Measurements from ENCODE around the gene ZMYND19.

DNA sequence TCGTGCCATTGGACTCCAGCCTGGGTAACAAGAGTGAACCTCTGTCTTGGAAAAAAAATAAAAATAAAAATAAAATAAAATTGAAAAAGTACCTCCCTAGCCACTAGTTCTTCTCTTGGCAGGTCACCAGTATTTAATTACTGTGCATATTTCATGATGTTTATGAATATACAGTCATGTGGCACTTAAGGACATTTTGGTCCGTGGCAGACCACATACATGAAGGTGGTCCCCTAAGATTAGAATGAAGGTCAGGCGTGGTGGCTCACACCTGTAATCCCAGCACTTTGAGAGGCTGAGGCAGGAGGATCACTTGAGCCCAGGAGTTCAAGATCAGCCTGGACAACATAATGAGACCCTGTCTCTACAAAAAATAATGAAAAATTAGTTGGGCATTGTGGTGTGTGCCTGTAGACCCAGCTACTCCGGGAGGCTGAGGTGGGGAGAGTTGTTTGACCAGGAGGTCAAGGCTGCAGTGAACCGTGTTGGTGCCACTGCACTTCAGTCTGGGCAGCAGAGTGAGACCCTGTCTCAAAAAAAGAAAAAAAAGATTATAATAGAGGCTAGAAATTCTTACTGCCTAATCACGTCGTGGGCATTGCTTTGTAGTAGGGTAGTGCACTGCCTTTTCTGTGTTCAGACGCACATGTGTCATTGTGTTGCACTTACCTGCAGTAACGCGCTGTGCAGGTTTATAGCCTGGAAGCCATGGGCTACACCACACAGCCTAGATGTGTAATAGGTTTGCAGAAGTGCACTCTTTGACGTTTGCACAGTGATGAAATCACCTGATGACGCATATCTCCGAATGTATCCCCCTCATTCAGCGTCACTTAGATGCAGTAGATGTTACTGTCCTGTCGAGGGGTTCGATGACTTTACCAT, 41.3 kb upstream of the ZMYND19 start:
- TF ChIP-seq, protein P1, sequence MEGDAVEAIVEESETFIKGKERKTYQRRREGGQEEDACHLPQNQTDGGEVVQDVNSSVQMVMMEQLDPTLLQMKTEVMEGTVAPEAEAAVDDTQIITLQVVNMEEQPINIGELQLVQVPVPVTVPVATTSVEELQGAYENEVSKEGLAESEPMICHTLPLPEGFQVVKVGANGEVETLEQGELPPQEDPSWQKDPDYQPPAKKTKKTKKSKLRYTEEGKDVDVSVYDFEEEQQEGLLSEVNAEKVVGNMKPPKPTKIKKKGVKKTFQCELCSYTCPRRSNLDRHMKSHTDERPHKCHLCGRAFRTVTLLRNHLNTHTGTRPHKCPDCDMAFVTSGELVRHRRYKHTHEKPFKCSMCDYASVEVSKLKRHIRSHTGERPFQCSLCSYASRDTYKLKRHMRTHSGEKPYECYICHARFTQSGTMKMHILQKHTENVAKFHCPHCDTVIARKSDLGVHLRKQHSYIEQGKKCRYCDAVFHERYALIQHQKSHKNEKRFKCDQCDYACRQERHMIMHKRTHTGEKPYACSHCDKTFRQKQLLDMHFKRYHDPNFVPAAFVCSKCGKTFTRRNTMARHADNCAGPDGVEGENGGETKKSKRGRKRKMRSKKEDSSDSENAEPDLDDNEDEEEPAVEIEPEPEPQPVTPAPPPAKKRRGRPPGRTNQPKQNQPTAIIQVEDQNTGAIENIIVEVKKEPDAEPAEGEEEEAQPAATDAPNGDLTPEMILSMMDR (IDR thresholded peaks at IDR 0.05), result no peak
- TF ChIP-seq EZH2phosphoT487 (IDR thresholded peaks at IDR 0.05) (no peak), EZH2 (IDR thresholded peaks at IDR 0.05) (no peak)
